Measurements from ENCODE around the gene CPD. TPM values are rescaled to one million over a fixed set of nuclear protein-coding genes. Genes with fewer than 3 reads are reported as not detected.

CPD gene
- polyA plus RNA-seq, 1 of the 3 experiments (the other 2 are of a cell fraction) = 12.5 TPM

DNA sequence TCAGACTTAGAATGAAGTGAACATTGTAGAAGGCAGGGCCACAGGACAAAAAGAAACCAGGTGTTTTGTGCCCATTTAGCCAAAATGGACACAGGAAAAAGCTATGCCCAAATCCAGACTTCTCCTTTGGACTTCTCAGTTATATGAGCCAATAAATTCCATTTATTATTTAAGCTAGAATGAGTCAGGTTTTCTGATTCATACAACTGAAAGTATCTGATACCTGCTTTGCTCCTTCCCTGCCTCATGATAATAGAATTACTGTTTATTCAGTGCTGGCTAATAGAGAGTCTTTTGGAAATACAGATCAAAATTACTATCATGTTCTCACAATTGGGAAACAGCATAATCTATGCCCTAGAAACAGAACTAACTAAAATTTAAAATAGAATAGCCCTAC lies 8.7 kb upstream of the CPD start:
- Histone ChIP-seq H3F3A (replicated peaks; ENCODE audit: insufficient read depth) (peaks cover 5% of the 10 kb centered on the region), H3K27me3 (ENCODE audit: insufficient read depth) (no peaks in the 10 kb centered on the region), H3K4me1 (ENCODE audit: control insufficient read depth in 1 of 2, insufficient read depth in 2 of 2, low read depth in 1 of 2, low read length in 1 of 2) (peaks cover 0 to 5% of the 10 kb centered on the region in 2 experiments; a peak in 2 of 4 replicates), H3K9ac (no peak overlapping the region), H3K9me3 (no peaks in the 10 kb centered on the region), H3K27ac (ENCODE audit: low read depth in 2 of 2, low read length in 1 of 2) (no peak overlapping the region), H3K79me2 (ENCODE audit: insufficient read depth) (no peaks in the 10 kb centered on the region), H3K4me2 (no peak overlapping the region), H2AFZ (ENCODE audit: low read depth) (no peak overlapping the region), H4K20me1 (ENCODE audit: insufficient read depth) (no peaks in the 10 kb centered on the region), H3K9me2 (no peaks in the 10 kb centered on the region), H3K4me3 (ENCODE audit: low read depth in 2 of 2, low read length in 1 of 2) (no peak overlapping the region), H3K36me3 (replicated peaks in 1 of 2; ENCODE audit: control insufficient read depth in 1 of 2, insufficient read depth in 2 of 2, low read length in 1 of 2) (no peaks in the 10 kb centered on the region)
- CTCF ChIA-PET = no interaction called here
- TF ChIP-seq ELF1 (IDR thresholded peaks at IDR 0.05) = no peak
- no peak for TF ChIP-seq GABPA (IDR thresholded peaks at IDR 0.05; ENCODE audit: low read depth)
- TF ChIP-seq FOSL2 (IDR thresholded peaks at IDR 0.05; ENCODE audit: borderline replicate concordance, low read depth) = peak; percentile 47; the same call in 1 of the 2 replicates
- TF ChIP-seq RAD21 (IDR thresholded peaks at IDR 0.05; ENCODE audit: low read length) = no peak
- TF ChIP-seq RCOR1 (IDR thresholded peaks at IDR 0.05; ENCODE audit: low read length) = no peak
- no peak for TF ChIP-seq POLR2AphosphoS5 (IDR thresholded peaks at IDR 0.05; ENCODE audit: low read depth, low read length)
- DNase-seq = no peak
- POLR2A ChIA-PET = no interaction called here

GRCh38 chr17:30372755-30373154 lies 6.0 kb upstream of the CPD start:
- no peaks in the 10 kb centered on the region for H3K9me3 ChIP-seq
- no peaks in the 10 kb centered on the region for H3K9me2 ChIP-seq
- no peak overlapping the region for H3K9ac ChIP-seq
- no peak overlapping the region for H2AFZ ChIP-seq (ENCODE audit: low read depth)
- H3K4me1 ChIP-seq (ENCODE audit: control insufficient read depth in 1 of 2, insufficient read depth in 2 of 2, low read depth in 1 of 2, low read length in 1 of 2) = peaks cover 2 to 5% of the 10 kb centered on the region in 2 experiments; a peak in 2 of 4 replicates
- H3K79me2 ChIP-seq (ENCODE audit: insufficient read depth) = no peaks in the 10 kb centered on the region
- H4K20me1 ChIP-seq (ENCODE audit: insufficient read depth) = no peaks in the 10 kb centered on the region
- CTCF ChIA-PET = no interaction called here
- H3K27me3 ChIP-seq (ENCODE audit: insufficient read depth) = no peaks in the 10 kb centered on the region
- peak overlapping the region in 1 of 2 experiments; percentile 23; a peak in 1 of 4 replicates for H3K27ac ChIP-seq (ENCODE audit: low read depth in 2 of 2, low read length in 1 of 2)
- no peak for DNase-seq
- WGBS (ENCODE audit: low lambda C conversion rate) = 43% methylated on average over 2 of the region's 2 CpGs
- no peak overlapping the region; the same call in 1 of the 2 replicates for H3K4me2 ChIP-seq
- no peaks in the 10 kb centered on the region for H3K36me3 ChIP-seq (replicated peaks in 1 of 2; ENCODE audit: control insufficient read depth in 1 of 2, insufficient read depth in 2 of 2, low read length in 1 of 2)
- POLR2A ChIA-PET = no interaction called here
- H3F3A ChIP-seq (replicated peaks; ENCODE audit: insufficient read depth) = peaks cover 5% of the 10 kb centered on the region
- H3K4me3 ChIP-seq (ENCODE audit: low read depth in 2 of 2, low read length in 1 of 2) = no peak overlapping the region
- no peak for TF ChIP-seq CHD2 (IDR thresholded peaks at IDR 0.05; ENCODE audit: low read length, partially characterized antibody)
- TF ChIP-seq GATA2 (CRISPR knock-in tag; IDR thresholded peaks at IDR 0.05) = no peak
- TF ChIP-seq RCOR1 (IDR thresholded peaks at IDR 0.05; ENCODE audit: low read length) = no peak
- TF ChIP-seq FOXJ3 (CRISPR knock-in tag; IDR thresholded peaks at IDR 0.05) = no peak
- 0 out of 2 replicates have a peak, but pooled peaks have one; percentile 10 for TF ChIP-seq RAD21 (IDR thresholded peaks at IDR 0.05; ENCODE audit: low read length)
- no peak for TF ChIP-seq NFIC (IDR thresholded peaks at IDR 0.05; ENCODE audit: borderline replicate concordance)
- TF ChIP-seq JUND (IDR thresholded peaks at IDR 0.05) = peak; percentile 27; the same call in 1 of the 2 replicates
- TF ChIP-seq REST (IDR thresholded peaks at IDR 0.05; ENCODE audit: low read depth, low read length) = no peak
- TF ChIP-seq FOSL2 (IDR thresholded peaks at IDR 0.05; ENCODE audit: borderline replicate concordance, low read depth) = peak; percentile 62; the same call in 1 of the 2 replicates
- TF ChIP-seq TAF1 (IDR thresholded peaks at IDR 0.05; ENCODE audit: borderline replicate concordance, low read depth, low read length) = no peak
- no peak for TF ChIP-seq MEF2A (IDR thresholded peaks at IDR 0.05; ENCODE audit: borderline replicate concordance, low read depth)
- TF ChIP-seq EP300 (IDR thresholded peaks at IDR 0.05; ENCODE audit: borderline replicate concordance in 1 of 2, low read depth in 1 of 2, low read length in 1 of 2) = no peak
- no peak for TF ChIP-seq SIN3A (IDR thresholded peaks at IDR 0.05; ENCODE audit: borderline replicate concordance, low read depth, low read length)
- no peak for TF ChIP-seq MAX (IDR thresholded peaks at IDR 0.05; ENCODE audit: low read depth)
- TF ChIP-seq RFX5 (IDR thresholded peaks at IDR 0.05; ENCODE audit: low read length) = no peak
- TF ChIP-seq NRF1 (IDR thresholded peaks at IDR 0.05; ENCODE audit: low read depth, low read length) = no peak
- no peak for TF ChIP-seq USF1 (IDR thresholded peaks at IDR 0.05; ENCODE audit: borderline replicate concordance, low read depth)
- no peak for TF ChIP-seq YY1 (IDR thresholded peaks at IDR 0.05; ENCODE audit: low read depth)
- TF ChIP-seq, protein P1, sequence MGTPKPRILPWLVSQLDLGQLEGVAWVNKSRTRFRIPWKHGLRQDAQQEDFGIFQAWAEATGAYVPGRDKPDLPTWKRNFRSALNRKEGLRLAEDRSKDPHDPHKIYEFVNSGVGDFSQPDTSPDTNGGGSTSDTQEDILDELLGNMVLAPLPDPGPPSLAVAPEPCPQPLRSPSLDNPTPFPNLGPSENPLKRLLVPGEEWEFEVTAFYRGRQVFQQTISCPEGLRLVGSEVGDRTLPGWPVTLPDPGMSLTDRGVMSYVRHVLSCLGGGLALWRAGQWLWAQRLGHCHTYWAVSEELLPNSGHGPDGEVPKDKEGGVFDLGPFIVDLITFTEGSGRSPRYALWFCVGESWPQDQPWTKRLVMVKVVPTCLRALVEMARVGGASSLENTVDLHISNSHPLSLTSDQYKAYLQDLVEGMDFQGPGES (IDR thresholded peaks at IDR 0.05; ENCODE audit: low read depth, low read length) = no peak
- no peak for TF ChIP-seq GABPA (IDR thresholded peaks at IDR 0.05; ENCODE audit: low read depth)
